Measurements from ENCODE around the gene CDK5.
A peak's percentile ranks its signal among the peaks of the same experiment; 100 is the strongest.

The CDK5 gene

DNA sequence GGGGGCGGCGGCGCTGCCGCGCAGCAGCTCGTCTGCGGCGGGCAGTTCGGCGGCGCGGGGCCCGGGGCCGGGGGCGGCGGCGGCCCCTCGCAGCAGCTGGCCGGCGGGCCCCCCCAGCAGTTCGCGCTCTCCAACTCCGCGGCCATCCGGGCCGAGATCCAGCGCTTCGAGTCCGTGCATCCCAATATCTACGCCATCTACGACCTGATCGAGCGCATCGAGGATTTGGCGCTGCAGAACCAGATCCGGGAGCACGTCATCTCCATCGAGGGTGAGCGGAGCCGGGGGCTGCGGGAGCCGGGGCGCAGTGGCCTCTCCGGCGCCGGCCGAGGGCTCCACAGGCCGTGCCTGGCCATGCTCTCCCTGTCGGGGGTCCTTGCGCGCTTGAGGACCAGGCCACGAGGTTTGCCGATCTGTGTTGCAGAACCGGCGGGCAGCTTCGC, 29.1 kb upstream of the CDK5 start:
- peak in 1 of 2 experiments; percentile 47 for DNase-seq

GRCh38 chr7:151085691-151086620, 28.3 kb upstream of the CDK5 start, which contains the start of gene AGAP3:
Gene AGAP3 (plus strand): TSS chr7:151086475. CDS start chr7:151086742, 267 bp downstream.
- DNase-seq, result peak; percentile 61 to 62

DNA sequence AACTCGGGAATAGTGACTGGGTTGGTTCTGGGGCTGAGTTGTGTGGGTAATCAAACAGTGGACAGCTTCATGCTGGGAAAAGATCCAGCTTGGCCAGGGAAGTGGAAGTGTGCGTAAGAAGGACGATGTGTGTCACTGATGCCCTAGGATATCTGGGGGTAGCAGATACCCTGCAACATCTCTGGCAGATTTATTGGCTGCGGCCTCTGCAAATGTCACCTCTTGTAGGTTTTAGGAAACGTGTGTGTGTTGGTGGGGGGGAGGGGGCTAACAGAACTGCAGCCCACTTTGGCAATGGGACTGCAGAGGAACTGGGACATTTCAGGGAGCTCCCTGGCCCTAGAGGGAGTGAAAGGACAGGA, 27.6 kb upstream of the CDK5 start:
- DNase-seq, result no peak

DNA sequence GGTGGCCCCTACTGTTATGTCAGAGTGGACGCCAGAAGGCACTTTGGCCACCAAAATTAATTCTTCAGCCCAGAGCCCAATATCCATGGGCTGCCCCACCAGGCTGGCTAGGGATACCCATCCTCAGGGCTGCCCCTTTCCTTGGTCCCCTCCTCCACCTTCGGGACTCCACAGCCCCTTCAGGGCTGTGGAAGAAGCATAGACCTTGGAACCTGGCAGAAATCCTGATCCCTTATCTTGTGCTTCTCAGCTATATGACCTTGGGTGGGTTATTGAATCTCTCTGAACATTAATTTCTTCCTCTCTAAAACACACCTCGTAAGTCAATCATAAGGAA, 26.1 kb upstream of the CDK5 start:
- DNase-seq, result no peak

DNA sequence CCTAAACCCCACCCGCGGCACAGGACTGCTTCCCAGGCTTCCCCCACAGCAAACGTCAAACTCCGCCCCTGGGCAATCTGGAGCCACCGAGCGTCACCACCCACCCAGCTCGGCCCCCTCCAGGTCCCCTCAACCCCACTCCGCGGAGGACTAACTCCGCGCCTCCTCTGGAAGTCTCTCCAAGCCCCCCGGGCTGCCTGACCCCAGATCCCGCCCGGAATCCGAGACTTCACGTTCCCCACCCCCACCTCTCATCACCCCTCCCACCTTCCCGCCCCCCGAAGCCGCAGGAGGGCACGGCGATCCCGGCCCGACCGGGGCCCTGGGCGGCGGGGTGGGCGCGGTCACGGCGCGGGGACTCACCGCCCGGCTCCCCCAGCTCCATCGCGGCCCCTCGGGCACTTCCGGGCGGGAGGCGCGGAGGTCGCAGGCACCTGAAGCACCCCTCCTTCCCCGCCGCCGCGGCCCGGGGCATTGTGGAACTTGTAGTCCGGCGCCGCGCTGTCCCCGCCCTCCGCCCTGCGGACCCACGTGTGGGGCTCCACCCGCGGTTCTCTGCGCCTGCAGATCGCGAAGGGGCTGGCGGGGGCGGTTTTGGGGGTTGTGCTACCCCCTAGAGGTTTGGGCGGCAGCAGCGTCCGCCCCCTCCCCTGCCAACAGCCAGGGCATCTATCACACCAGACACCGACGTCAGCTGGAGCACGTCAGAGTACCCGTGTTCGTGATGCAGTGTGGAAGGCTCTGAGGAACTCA, 25.6 kb upstream of the CDK5 start, which contains the start of gene TMUB1:
TSS of gene TMUB1 (minus strand) at position 423 of the 753 bp plus-strand sequence. CDS start 930 bp downstream, outside the sequence.
- DNase-seq, result peak; percentile 85 to 87

GRCh38 chr7:151082141-151083070, 24.7 kb upstream of the CDK5 start:
- no peak for DNase-seq

GRCh38 chr7:151081170-151082101, 23.7 kb upstream of the CDK5 start:
- DNase-seq, result no peak

GRCh38 chr7:151080522-151081169, 22.9 kb upstream of the CDK5 start, which contains the start of gene FASTK:
Gene FASTK (minus strand): TSS chr7:151080809. CDS start chr7:151080766, 43 bp downstream.
- peak; percentile 86 to 90 for DNase-seq

DNA sequence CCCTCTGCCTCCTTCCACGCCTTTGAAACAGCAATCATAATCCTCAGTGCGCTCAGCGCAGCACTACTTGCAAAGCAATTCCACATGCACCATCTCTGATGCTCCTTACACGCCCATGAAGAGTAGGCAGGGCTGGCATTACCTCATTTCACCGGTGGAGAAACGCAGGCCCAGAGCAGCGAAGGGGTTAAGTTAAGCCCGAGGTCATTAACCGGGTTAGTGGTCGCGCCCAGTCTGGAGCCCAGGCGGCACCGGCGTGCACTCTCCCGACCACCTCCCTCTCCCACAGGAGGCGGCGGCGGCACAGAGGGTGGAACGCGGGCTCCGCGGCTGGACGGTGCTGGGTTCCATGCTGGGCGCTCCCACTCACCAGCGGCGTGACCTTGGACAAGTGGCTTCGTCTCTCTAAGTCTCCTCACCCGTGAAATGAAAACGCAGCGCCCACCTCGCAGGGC, 22.4 kb upstream of the CDK5 start:
- no peak for DNase-seq

DNA sequence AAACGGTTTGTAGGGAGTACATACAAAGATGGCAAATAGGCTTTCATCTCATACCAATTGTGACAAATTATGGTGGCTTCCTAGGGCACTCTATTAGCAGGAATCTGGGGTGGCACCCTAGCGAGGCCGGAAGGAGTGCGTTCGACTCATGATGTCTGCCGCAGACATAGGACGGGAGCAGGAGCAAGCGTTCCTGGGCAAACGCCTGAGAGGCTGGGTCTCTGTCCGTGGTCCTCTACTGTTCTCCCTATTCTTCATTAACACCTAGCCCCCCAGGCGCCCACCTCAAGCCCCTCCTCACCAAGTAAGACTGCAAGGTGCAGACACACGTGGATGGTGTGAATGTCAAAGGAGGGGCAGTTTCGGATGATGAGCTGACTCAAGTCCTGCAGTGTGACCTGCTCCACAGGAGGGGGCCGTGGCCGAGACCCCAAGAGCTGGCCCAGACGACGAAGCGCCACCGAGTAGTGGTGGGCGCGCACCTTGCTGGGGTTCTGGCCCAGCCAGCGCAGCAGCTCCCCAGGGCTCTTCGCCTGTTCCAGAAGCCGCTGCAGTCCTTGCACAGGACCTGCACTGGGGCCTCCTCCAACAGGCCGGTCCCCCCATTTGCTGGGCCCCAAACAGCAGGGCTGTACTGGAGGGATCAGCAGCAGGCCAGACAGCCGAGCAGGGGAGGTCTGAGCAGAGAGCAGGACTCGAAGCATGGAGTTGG, 21.7 kb upstream of the CDK5 start:
- no peak for DNase-seq

GRCh38 chr7:151078233-151079040, 20.7 kb upstream of the CDK5 start:
- no peak for DNase-seq

DNA sequence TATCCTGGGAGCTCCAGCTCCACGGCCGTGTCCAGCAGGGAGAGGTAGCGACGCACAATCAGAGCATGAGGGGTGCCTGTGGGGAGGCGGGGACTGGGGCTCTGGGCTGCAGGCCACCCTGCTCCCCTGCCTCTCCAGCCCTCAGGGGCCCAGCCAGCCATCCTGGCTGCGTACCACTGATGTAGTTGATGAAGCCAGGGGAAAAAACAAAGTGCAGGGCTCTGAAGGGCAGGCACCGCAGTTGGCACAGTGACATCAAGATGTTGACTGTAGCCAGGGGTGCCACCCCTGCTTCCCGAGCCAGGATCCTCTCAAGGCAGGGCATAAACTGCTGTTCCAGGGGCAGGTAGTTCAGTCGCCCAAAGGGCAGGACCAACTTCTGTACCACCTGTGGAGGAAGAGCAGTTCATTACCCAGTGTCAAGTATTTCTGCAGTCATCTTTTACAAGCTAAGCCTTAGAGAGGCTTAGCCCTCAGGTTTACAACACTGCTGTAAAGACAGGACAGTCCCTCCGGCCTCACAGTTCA, 20.1 kb upstream of the CDK5 start:
- DNase-seq, result no peak

DNA sequence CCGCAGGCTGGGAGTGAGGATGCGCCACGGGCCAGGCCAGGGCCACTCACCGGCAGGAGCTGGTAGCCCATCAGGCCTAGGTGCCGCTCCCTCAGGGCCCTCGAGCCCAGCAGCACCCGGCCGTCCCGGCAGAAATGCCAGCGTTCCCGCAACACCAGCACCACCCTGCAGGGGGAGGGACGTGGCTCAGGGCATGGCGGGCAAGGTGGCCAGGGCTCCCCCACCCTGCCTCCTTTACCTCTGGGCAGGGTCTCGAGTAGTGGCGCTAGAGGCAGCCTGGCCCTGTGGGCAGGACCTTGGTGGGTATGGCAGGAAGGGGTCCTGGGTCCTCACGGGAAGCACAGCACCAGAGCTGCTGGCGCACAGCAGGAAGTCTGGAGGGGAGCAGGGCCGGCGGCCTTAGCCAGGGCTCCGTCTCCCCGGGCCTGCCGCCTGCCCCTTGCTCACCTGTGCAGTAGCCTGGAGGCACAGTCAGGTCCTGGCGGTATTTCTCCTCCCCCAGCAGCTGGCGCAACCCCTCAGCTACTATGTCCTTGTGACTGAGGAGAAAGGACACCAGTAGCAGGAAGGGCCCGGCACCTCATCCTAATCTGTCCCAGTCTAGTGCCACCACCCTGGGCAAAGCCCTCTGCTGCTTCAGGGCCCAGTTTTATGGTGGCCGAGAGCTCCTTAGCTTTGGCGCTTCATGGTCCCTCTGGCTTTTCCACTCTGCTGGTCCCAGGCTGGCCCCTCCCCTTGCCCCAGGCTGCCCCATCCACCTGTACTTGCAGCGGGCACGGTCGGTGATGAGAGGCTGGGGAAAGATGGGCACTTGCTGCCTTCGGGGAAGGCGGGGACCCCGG, 19.4 kb upstream of the CDK5 start:
- peak in 1 of 2 experiments; percentile 41 for DNase-seq

GRCh38 chr7:151075978-151076426, 18.3 kb upstream of the CDK5 start:
- no peak for DNase-seq

GRCh38 chr7:151075662-151075971, 17.9 kb upstream of the CDK5 start:
- no peak for DNase-seq

DNA sequence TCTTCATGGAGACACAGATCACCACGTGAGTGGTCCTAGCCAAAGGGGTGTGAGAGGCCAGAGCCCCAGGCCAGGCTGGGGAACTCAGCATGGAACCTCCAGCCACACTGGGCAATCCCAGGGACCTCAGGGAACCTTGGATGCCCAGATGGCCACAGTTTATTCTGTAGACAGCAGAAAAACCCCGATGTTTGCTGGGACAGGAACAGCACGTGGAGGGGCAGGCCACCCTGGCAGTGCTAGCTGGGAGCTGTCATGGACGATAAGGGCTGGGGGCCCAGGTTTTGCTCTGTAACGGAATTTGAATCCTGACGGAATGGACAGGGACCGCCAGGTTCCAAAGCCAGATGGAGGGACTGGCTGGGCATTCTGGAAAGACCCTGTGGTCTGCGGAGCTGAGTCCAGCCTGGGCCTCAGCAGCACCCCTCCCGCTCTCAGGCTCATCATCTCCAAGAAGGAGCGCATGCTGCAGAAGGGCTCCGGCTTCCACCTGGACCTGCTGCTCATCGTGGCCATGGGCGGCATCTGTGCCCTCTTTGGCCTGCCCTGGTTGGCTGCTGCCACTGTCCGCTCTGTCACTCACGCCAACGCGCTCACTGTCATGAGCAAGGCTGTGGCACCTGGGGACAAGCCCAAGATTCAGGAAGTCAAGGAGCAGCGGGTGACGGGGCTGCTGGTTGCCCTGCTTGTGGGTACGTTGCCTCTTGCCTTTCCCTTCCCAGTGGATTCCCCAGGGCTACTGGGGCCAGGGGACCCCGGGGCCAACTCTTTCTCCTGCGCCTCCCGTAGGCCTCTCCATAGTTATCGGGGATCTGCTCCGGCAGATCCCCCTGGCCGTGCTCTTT, 17.3 kb upstream of the CDK5 start:
- no peak for DNase-seq

- DNase-seq, result no peak
Observed at GRCh38 chr7:151073990-151074389, 16.3 kb upstream of the CDK5 start.
